IMR-90 (cell line): ENCODE data around the gene PIKFYVE. TPM values are rescaled to one million over a fixed set of nuclear protein-coding genes. Genes with fewer than 3 reads are reported as not detected.

ENCODE experiments used
- ATAC-seq: fragments of 200-7000 bp; cut with Tn5 transposase; 2 replicates; pipeline ENCODE4 v1.9.1; 2020; ENCODE audit warnings: low read depth, mild to moderate bottlenecking, moderate library complexity
- BruUV-seq: library from RNA; stranded (reverse); fragments of 400-500 nt; replicated peaks from 2 replicates; lab custom pipeline; 2021; lab: Mats Ljungman, UMichigan
- CTCF ChIA-PET: fragments of 300-600 bp; formaldehyde crosslinking; extraction: SDS; loops from one replicate; lab custom pipeline; 2021; ENCODE audit warnings: antibody characterized with exemption; lab: Yijun Ruan, JAX
- POLR2A ChIA-PET: fragments of 300-600 bp; sonication (Branson Sonifier 250); formaldehyde crosslinking; loops from one replicate; lab custom pipeline; 2022; ENCODE audit warnings: antibody characterized with exemption; ENCODE audit not compliant: unreplicated experiment; lab: Charles Lee
- DNase-seq: peaks from one replicate; pipeline ENCODE4 v3.0.0; 2013
- H2AFZ ChIP-seq: replicated peaks from 2 replicates; pipeline ENCODE3; 2013; ENCODE audit warnings: low read length, mild to moderate bottlenecking; ENCODE audit not compliant: poor library complexity
- H2AK5ac ChIP-seq: 2 replicates; pipeline ENCODE4 v1.6.1; 2013; ENCODE audit warnings: low read depth, low read length, inconsistent platforms
- H2AK9ac ChIP-seq: replicated peaks from 2 replicates; pipeline ENCODE3; 2013; ENCODE audit warnings: mild to moderate bottlenecking, low read depth, low read length, moderate library complexity; ENCODE audit not compliant: poor library complexity
- H2BK120ac ChIP-seq: 2 replicates; pipeline ENCODE4 v1.6.1; 2013; ENCODE audit warnings: low read depth, low read length, inconsistent platforms
- H2BK15ac ChIP-seq: 3 replicates; pipeline ENCODE4 v1.6.1; 2013; ENCODE audit warnings: low read depth, low read length, inconsistent platforms
- H2BK20ac ChIP-seq: 2 replicates; pipeline ENCODE4 v1.6.1; 2013; ENCODE audit warnings: low read depth, mild to moderate bottlenecking, inconsistent platforms, low read length, moderate library complexity
- H2BK5ac ChIP-seq: 2 replicates; pipeline ENCODE4 v1.6.1; 2013; ENCODE audit warnings: mild to moderate bottlenecking, low read depth, low read length, inconsistent platforms; ENCODE audit not compliant: poor library complexity, severe bottlenecking
- H3K14ac ChIP-seq: replicated peaks from 2 replicates; pipeline ENCODE4 v1.6.1; 2013; ENCODE audit warnings: low read depth, low read length, inconsistent platforms
- H3K18ac ChIP-seq: 2 replicates; pipeline ENCODE4 v1.6.1; 2013; ENCODE audit warnings: low read depth, low read length, control low read depth
- H3K23ac ChIP-seq: 2 replicates; pipeline ENCODE4 v1.6.1; 2013; ENCODE audit warnings: low read depth, low read length, inconsistent platforms
- H3K27ac ChIP-seq: 2 replicates; pipeline ENCODE4 v1.5.1; 2013; ENCODE audit warnings: mild to moderate bottlenecking, control low read depth, low read length; ENCODE audit not compliant: insufficient read depth
- H3K27me3 ChIP-seq: 2 replicates; pipeline ENCODE4 v1.6.1; 2013; ENCODE audit warnings: low read length; ENCODE audit not compliant: control insufficient read depth, insufficient read depth
- H3K36me3 ChIP-seq: 2 replicates; pipeline ENCODE4 v1.6.1; 2013; ENCODE audit warnings: low read length, mixed read lengths; ENCODE audit not compliant: control insufficient read depth, insufficient read depth
- H3K4ac ChIP-seq: 2 replicates; pipeline ENCODE4 v1.6.1; 2013; ENCODE audit warnings: low read depth, low read length, inconsistent platforms
- H3K4me1 ChIP-seq: 2 replicates; pipeline ENCODE4 v1.6.1; 2013; ENCODE audit warnings: low read length, mixed read lengths; ENCODE audit not compliant: control insufficient read depth, insufficient read depth
- H3K4me2 ChIP-seq: 2 replicates; pipeline ENCODE4 v1.6.1; 2013; ENCODE audit warnings: low read depth, mild to moderate bottlenecking, control low read depth, low read length, moderate library complexity
- H3K4me3 ChIP-seq: 2 replicates; pipeline ENCODE4 v1.5.1; 2013; ENCODE audit warnings: low read depth, mild to moderate bottlenecking, control low read depth, low read length, moderate library complexity; ENCODE audit not compliant: insufficient read depth
- H3K56ac ChIP-seq: 2 replicates; pipeline ENCODE4 v1.6.1; 2013; ENCODE audit warnings: low read length, inconsistent platforms; ENCODE audit not compliant: insufficient read depth; ENCODE audit errors: extremely low read depth
- H3K79me1 ChIP-seq, 2 experiments: 2 replicates each; pipeline ENCODE4 v1.6.1; 2013; ENCODE audit warnings: low read length in 2 of 2, inconsistent platforms in 1 of 2, low read depth in 1 of 2
- H3K9ac ChIP-seq: 2 replicates; pipeline ENCODE4 v1.6.1; 2013; ENCODE audit warnings: low read depth, low read length, control low read depth
- H3K9me1 ChIP-seq: 2 replicates; pipeline ENCODE4 v1.6.1; 2013; ENCODE audit warnings: low read length, inconsistent platforms; ENCODE audit not compliant: insufficient read depth
- H3K9me3 ChIP-seq: 2 replicates; pipeline ENCODE4 v1.6.1; 2013; ENCODE audit warnings: low read length; ENCODE audit not compliant: control insufficient read depth, insufficient read depth
- H4K20me1 ChIP-seq: 2 replicates; pipeline ENCODE4 v1.6.1; 2013; ENCODE audit warnings: low read length, inconsistent platforms; ENCODE audit not compliant: insufficient read depth
- H4K5ac ChIP-seq: 2 replicates; pipeline ENCODE4 v1.6.1; 2013; ENCODE audit warnings: mild to moderate bottlenecking, low read depth, low read length, control low read depth
- H4K8ac ChIP-seq, 2 experiments: 2 replicates each; pipeline ENCODE4 v1.6.1; 2013; ENCODE audit warnings: low read depth in 2 of 2, low read length in 2 of 2, control low read depth in 1 of 2, inconsistent platforms in 1 of 2
- H4K91ac ChIP-seq: 2 replicates; pipeline ENCODE4 v1.6.1; 2013; ENCODE audit warnings: low read depth, low read length, inconsistent platforms; ENCODE audit not compliant: insufficient read depth
- BHLHE40 ChIP-seq: fragments of 150-350 bp; IDR thresholded peaks from 2 replicates; pipeline ENCODE4 v1.6.1; 2016; ENCODE audit warnings: mild to moderate bottlenecking, low read depth, low read length
- CEBPB ChIP-seq: IDR thresholded peaks from 2 replicates; pipeline ENCODE4 v1.6.1; 2012; ENCODE audit warnings: low read depth, low read length, improper control_type of control experiment
- CHD1 ChIP-seq: IDR thresholded peaks from 2 replicates; pipeline ENCODE4 v1.6.1; 2012; ENCODE audit warnings: low read depth, low read length, improper control_type of control experiment
- FOS ChIP-seq: fragments of 150-350 bp; IDR thresholded peaks from 2 replicates; pipeline ENCODE4 v1.6.1; 2016; ENCODE audit warnings: low read depth, low read length
- NFE2L2 ChIP-seq: fragments of 150-350 bp; IDR thresholded peaks from 2 replicates; pipeline ENCODE4 v1.6.1; 2016; ENCODE audit warnings: low read depth, mild to moderate bottlenecking, low read length
- POLR2A ChIP-seq: IDR thresholded peaks from 2 replicates; pipeline ENCODE4 v1.6.1; 2012; ENCODE audit warnings: mild to moderate bottlenecking, low read depth, low read length
- SMC3 ChIP-seq: fragments of 150-350 bp; IDR thresholded peaks from 2 replicates; pipeline ENCODE4 v1.6.1; 2016; ENCODE audit warnings: low read depth, mild to moderate bottlenecking, antibody characterized with exemption, low read length, moderate library complexity
- WGBS, 2 experiments: methylation state at CpG; one replicate each; pipeline versions ENCODE4 v1.1.5 to v1.1.7; 2013; ENCODE audit warnings: missing lambda C conversion rate in 2 of 2; ENCODE audit not compliant: insufficient read length in 1 of 2; ENCODE audit errors: extremely low coverage in 2 of 2; 5-methylcytosine and 5-hydroxymethylcytosine counted together
- dilution Hi-C: fragments of 300-500 bp; cut with HindIII; formaldehyde crosslinking; loops from one replicate; pipeline ENCODE4 v1.14.3; 2018; ENCODE audit warnings: low sequenced_read_pairs; ENCODE audit not compliant: unreplicated experiment
- in situ Hi-C: fragments of 300-500 bp; cut with MboI; formaldehyde crosslinking; loops from 3 replicates; pipeline ENCODE4 v1.14.3; 2019; ENCODE audit warnings: low sequenced_read_pairs, inconsistent platforms, mixed read lengths
- intact Hi-C: fragments of 100-400 bp; cut with micrococcal nuclease; formaldehyde crosslinking; loops from 2 replicates; pipeline ENCODE4 v1.10.0; 2022
- polyA plus RNA-seq, 3 experiments: library from polyadenylated mRNA; depleted of rRNA; stranded (reverse); fragments of >200 nt; gene quantifications; 2 replicates each; pipeline ENCODE4 v1.2.3, GENCODE V29; 2012; ENCODE audit warnings: low replicate concordance in 1 of 3
- total RNA-seq: library from RNA; depleted of rRNA; stranded (reverse); fragments of >200 nt; gene quantifications from 2 replicates; pipeline ENCODE4 v1.2.3, GENCODE V29; 2012

PIKFYVE gene
- total and polyA plus RNA-seq, 2 of the 4 experiments (the other 2 are of a cell fraction): 9.3 to 34.6 TPM

DNA sequence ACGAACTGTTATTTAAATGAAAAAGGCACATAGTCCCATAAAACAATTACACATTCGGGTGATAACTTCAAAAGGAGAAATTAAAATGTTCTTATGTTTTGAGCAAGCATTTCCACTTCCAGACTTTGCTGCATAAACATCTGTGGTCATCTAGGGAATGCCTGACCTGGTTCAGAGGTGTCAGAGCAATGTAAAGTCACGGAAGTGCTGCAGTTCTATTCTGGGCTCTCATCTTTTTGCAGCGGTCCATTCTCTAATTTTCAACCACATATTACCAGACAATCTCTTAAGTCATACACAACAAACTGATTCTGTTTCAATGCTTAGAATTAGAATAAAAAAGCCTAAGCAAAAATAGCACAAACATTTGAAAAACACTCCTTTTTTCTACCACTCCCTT is 118.6 kb downstream of the PIKFYVE start:
- Histone ChIP-seq H2AFZ (no peak overlapping the region), H3K27me3 (peaks cover 7% of the 10 kb centered on the region), H4K8ac (no peak overlapping the region), H2BK15ac (no peak overlapping the region), H3K56ac (no peak overlapping the region), H4K20me1 (no peaks in the 10 kb centered on the region), H3K14ac (no peak overlapping the region), H2AK5ac (no peak overlapping the region), H3K4me1 (no peaks in the 10 kb centered on the region), H3K4me2 (no peak overlapping the region), H3K4ac (no peak overlapping the region), H3K9me3 (no peaks in the 10 kb centered on the region), H3K79me1 (no peaks in the 10 kb centered on the region), H3K36me3 (no peaks in the 10 kb centered on the region), H2AK9ac (no peak overlapping the region), H4K5ac (no peak overlapping the region), H3K27ac (no peak overlapping the region), H2BK120ac (no peak overlapping the region), H3K18ac (no peak overlapping the region), H3K9me1 (no peaks in the 10 kb centered on the region), H4K91ac (no peak overlapping the region), H3K4me3 (no peak overlapping the region), H3K23ac (no peak overlapping the region), H2BK20ac (no peak overlapping the region), H3K9ac (no peak overlapping the region), H2BK5ac (no peak overlapping the region)
- in situ Hi-C loops: loop anchor here (25.0 kb wide), 2 partner anchors 1178 to 1578 kb away; no protein-coding TSS in a partner anchor
- POLR2A ChIA-PET: no interaction called here
- CTCF ChIA-PET: no interaction called here
- TF ChIP-seq CEBPB: no peak
- no peak for TF ChIP-seq NFE2L2
- no peak for TF ChIP-seq SMC3
- TF ChIP-seq CHD1: no peak
- TF ChIP-seq FOS: no peak
- no peak for TF ChIP-seq BHLHE40
- no peak for TF ChIP-seq POLR2A
- no peak for ATAC-seq
- no TSS peak for BruUV-seq
- no peak for DNase-seq
- 83% methylated on average over 1 of the region's 4 CpGs; no CpG with 5 or more reads in 1 of the 2 experiments for whole genome bisulfite sequencing, 2 experiments
- dilution Hi-C loops: no loop called here
- intact Hi-C loops: no loop called here
